CD4-positive, alpha-beta T cell treated with Interleukin-10 for 1 hour (primary cell): Measurements from ENCODE around the gene SUSD1.

Source experiments
- DNase-seq: peaks from one replicate; pipeline ENCODE4 v3.0.0-alpha.2; 2020

SUSD1 gene

DNA sequence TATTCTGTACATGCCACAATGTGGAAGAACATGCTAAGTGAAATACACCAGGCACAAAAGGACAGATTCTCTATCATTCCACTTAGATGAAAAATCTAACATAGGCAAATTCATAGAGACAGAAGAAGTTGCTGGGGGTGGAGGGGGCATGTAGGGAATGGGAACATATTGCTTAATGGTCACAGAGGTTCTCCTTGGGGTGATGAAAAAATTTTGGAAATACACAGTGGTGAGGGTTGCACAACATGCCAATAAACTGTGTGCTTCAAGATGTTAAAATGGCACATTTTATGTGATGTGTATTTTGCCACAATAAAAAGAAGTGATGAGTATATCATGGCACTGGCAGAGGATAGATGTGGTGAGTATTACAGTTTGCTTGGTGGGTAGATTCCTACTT, 111.9 kb downstream of the SUSD1 start:
- no peak for DNase-seq

DNA sequence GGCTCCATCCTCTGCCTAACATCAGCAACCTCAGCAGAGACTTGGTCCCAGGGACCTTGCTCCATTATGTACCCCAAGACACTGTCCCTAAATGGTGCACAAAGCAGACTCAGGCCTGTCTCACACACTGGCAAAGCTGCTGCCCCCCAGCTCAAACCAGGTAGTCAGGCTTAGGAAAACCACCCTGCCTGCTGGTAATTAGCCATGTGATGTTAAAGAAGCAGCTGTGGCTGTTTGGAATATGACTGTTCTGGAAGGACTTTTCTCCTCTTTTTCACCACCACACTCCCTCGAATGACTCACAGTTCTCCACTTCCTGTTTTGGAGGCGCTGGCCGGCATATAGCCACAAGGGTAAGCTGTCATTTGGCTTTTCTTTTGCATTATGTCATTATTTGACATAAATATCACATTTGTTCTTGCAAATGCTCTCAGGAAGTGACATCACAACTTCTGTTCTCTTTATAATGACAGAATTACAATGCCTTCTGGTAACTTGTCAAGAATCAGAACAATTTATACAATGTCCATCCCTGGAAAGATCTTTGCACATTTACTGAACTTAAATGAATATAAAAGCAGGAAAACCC, 113.9 kb downstream of the SUSD1 start:
- peak; percentile 48 for DNase-seq

DNA sequence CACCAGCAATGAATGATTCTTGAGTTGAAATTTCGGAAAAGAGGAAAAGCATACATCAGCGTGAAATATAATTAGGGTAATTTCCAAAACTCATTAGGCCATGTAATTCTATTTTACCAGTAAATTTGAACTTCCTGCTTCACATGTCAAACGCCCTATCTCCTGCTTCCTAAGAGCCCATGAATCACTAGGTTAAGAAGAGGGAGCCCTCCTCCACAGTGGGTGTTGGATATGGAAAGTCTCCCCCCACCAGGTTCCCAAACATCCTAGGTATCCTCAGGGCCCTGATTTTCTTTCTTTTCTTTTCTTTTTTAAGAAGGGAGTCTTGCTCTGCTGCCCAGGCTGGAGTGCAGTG, 115.2 kb downstream of the SUSD1 start:
- DNase-seq: no peak

DNA sequence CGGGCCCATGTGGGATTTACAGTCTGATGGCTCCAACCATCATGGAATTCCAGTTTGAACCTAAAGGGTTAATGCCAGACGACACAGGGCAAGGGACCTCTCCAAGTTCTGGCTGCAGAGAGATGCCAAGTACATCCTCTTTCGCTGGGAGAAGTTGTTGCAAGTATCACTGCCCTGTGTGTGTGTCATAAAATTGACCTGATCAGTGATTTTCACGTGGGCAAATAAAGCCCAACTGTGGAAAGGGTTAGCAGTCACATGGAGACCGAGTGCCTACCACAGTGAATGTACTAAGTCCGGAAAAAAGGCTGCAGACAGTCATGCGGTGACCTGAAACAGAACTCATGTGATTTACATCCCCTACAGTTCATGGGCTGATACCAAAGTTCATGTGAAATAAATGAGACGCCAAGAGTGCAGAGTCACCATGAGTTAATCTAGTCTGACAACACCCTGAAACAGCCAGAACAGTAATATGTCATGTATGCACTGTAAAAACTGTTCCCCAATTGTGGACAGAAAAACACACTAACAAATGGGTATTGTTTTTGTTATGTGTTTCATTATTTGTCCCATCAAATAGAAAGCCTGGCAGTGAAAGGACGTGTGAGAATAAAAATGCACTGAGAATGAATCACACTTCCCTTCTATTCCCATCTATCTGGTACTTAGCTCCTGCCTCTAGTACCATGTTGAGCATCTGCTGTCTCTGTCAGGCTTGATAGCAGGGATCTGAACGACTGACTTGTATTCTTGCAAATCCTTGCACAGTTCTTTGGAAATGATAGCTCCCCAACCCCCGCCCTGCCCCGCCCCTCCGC, 115.7 kb downstream of the SUSD1 start:
- DNase-seq: no peak

DNA sequence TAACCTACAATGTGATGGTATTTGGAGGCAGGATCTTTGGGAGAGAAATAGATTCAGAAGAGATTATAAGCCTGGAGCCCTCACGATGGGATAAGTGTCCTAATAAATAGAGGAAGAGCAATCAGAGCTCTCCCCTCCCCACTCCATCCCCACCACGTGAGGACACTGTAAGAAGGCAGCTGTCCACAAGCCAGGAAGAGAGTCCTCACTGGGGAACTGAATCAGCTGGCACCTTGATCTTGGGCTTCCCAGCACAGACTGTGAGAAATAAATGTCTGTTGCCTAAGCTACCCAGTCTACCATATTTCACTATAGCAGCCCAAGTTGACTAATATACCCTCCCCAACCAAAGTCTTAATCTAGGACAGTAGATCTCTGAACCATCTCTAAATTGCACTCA, 118.1 kb downstream of the SUSD1 start:
- no peak for DNase-seq

DNA sequence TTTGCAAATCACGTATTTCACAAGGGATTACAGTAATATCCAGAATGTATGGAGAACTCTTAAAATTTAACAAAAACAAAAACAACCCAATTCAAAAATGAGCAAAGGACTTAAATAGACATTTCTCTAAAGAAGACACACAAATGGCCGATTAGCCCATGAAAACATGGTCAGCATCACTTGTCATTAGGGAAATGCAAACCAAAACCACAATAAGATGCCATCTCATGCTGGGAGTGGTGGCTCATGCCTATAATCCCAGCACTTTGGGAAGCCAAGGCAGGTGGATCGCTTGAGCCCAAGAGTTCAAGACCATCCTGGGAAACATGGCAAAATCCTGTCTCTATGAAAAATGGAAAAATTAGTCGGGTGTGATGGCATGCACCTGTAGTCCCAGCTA, 120.2 kb downstream of the SUSD1 start:
- no peak for DNase-seq

DNA sequence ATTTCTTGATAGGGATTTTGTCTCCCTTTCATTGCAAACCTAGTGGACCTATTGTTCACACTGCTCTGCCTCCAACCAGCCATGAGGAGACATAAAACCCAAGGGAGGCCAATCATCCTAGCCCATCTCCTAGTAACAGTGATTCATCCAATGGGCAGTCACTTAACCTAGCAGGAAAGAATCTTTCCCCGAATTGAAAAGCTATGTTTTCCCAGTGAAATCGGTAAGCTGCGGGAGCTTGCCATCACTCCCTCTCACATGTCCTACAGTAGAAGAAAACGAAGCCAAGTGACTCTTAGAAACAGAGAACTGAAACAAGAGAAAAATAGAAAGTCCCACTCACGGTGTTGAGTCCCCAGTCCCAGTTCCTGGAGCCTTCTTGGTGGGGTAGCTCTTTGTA, 123.3 kb downstream of the SUSD1 start:
- DNase-seq: no peak

DNA sequence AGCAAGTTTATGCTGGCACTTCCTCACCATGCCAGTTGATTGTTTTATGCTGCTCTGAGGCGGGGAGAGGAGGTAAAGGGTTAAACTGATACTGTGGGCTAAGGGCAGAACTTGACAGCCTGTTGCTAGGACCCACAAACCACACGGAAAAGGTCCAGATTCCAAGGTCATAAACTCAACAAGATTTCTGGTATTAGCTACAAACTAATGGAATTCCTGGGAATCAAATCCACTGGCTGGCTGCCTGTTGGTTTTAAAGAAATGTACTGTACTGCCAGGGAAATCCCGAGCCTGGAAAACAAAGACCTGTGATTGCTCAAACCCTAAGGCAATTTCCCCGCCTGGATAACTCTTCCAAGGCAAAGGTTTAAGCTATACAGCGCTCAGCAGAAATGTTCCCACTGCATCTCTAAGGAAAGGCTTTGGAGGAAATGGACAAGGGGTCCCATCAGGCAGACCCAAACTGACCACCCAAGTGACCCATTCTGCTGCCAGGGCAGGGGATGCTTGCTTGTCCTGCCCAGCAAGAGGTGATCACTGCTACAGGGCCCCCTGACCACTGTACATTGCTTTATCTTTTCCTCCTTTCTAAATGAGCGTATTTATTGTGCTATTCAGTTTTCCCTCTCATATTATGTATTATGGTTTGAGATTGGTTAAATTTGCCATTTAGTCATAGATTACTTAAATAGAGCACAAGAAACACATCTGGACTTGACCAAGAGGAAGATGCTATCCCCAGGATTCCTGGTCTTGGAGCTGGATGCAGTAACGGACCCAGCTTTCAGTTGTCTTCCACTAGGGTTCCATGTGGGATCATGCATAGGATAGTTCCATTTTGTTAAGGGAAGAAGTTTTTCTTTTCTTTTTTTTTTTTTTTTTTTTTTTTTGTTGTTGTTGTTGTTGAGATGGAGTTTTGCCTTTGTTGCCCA, 124.3 kb downstream of the SUSD1 start:
- no peak for DNase-seq

DNA sequence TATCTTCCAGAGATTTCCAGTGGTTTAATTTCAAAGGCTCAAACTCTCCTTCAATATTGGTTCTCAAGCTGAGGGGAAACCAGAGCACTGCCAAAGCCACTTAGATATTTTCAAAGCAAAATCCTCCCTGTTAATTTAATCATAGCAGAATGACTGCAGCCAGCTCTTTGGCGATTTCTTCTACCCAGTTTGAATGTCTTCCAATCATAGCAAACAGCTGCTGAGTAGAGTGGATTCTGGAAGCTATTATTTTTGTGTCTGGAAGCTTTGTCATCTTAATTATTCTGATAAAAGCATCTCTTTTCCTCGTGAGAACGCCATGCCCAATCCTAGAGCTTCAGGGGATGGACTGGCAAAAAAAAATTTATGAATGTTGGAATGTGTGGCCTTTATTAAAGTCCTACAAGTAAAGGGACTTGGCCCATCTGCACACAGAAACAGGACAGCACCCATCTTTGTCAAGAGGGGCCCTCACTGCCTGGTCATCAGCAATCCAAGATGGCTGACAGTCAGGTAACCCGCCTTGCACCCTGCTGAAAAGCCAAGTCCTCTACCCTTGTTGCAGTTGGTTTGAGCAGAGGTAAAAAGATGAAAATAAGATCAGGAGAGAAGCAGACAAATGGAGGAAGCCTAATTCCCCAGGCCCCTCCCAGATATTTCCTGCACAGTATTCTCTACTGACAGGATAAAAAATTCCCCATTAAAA, 125.1 kb downstream of the SUSD1 start:
- no peak for DNase-seq

DNA sequence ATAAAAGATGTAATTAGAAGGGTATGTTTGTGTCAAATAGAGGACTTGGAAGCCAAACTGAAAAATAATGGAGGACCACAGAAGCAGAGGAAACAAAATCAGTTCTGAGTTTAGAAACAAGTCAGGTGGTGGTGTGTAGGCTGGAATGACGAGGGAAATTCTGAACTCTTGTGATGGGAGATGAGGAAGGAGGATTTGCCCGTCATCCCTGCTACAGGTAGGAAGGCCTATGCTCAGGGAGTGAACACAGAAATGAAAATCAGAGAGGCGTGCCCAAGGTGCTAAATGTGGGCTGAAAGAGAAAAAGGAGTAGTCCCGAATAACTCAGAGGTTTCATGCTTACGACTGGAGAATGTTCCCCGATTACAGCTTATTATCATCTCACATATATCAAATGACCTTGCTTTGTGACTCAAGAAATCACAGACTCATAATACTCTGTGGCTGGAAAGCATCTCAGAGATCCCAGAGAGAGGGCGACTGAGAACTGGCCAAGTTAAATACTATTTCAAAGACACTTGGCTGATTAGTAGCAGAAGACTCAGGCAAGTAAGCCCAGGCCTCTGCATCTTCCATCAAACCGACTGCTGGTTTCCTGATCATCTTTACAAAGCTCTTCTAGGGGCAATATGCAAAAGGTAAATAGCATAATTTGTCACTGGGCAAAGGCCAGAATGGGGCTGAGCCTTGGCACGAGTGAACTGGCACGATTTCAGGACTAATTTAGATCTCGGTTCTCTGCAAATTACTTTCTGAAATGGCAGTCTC, 126.0 kb downstream of the SUSD1 start:
- DNase-seq: no peak

DNA sequence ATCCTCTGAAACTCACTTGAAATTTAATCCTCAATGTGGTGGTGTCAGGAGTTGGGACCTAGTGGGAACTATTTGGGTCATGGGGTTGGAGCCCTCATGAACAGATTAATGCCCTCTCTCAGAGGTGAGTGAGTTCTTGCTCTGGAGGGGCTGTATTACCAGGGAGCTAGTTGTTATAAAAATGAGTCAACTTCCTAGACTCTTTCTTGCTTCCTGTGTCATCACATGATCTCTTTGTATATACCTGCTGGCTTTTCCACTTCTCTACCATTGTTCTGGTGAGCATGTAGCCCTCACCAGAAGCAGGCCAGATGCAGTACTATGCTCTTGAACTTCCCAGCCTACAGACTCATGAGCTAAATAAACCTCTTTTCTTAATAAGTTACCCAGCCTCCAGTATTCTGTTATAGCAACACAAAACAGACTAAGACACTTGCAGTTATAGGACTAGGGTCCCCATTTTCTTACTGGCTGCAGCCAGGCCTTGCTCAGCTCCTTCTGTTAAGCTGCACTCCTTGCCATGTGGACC, 127.5 kb downstream of the SUSD1 start:
- no peak for DNase-seq

DNA sequence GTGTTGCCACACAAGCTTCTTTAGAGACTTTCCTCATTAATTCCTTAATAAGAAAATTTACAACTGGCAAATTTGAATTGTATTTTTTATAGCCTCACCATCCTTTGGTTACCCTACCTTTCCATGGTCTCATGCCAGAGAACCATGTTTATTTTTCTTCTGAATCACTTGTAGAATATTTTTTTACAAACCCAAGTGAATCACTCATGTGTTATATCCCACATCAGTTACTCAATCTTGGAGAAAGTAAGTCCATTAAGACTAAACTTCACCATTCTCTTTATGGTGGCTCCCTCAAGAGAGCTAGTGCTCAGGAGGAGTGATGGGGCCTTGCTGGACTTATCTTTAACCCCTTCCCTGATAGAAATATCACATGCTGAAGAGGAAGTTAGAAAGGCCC, 128.9 kb downstream of the SUSD1 start:
- DNase-seq: no peak

DNA sequence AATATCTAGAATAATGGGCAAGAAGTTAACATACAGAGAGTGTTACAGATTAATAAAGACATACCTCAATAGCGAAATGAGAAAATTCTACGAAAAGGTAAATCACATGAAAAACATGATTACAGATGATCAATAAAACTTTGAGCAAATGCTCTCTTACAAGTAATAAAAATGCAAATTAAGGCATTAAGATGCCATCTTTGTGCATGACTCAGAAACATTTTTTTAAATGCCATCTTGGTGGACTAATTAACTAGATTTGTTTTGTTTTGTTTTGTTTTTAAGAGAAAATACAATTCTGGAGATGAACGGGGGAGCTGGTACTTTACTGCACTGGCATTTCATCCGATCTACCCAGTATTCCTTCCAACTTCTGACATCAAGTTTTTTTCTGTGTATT, 130.2 kb downstream of the SUSD1 start:
- DNase-seq: no peak

DNA sequence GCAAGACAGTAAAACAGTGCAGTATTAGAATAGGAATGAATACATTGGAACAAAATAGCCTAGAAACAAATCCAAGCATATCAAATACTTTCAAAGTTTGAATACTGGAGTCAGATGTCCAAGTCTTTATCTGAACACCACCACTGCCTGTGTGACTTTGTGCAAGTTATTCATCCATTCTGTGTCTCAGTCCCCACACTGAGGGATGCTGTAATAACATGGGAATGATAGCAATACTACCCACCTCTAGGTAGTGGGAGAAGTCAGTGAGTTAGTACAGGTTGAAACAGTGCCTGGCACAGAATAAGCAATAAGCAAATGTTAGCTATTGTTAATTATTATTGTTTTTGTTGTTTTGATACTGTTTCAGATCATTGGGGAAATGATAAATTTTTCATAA, 130.9 kb downstream of the SUSD1 start:
- no peak for DNase-seq

DNA sequence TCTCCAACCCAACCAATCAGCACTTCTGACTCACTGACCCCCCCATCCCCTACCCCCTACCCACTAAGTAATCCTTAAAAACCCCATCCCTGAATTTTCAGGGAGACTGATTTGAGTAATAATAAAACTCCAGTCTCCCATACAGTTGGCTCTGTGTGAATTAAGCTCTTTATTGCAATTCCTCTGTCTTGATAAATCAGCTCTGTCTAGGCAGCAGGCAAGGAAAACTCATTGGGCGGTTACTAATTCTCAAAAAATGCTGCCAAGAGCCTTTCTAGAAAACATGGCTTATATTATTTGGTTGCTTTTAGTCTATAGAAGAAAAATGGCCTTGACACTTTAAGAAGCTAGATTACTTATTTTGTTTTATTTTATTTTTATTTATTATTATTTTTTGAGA, 131.7 kb downstream of the SUSD1 start:
- no peak for DNase-seq

DNA sequence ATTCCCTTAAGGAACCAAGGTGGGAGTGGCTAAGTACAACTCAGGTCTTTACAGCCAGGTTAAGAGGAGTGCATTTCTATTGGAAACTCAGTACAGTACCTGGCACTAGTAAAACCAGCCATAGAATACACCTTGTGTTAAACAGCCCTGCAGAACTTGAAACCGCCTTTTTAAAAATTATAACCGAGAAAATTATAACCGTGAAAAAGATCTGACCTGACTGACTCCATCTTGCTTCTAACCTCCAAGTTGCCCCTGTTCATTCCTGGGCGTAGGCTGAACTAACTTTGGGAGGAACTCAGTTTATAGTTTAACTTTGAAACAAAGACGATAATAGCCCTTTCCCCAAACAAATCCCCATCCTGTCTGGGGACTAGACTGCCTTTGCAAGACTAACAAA, 132.3 kb downstream of the SUSD1 start:
- DNase-seq: no peak

DNA sequence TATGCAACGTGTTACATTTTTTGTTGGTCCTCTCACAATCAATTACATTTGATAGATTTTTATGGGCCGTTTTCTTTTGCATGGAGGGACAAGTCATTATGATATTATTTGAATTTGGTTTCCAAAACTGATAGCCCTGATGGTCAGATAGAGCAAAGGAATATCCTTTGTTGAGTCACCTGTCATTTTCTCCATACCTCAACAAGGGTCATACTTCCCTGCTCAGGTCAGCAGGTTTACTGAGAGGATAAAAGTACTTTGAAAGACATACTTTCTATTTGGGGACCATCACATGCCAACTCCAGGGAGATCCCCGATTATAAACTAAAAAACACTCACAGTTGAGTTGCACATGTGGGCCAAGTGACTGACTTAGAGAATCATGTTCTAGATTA, 132.9 kb downstream of the SUSD1 start:
- no peak for DNase-seq

DNA sequence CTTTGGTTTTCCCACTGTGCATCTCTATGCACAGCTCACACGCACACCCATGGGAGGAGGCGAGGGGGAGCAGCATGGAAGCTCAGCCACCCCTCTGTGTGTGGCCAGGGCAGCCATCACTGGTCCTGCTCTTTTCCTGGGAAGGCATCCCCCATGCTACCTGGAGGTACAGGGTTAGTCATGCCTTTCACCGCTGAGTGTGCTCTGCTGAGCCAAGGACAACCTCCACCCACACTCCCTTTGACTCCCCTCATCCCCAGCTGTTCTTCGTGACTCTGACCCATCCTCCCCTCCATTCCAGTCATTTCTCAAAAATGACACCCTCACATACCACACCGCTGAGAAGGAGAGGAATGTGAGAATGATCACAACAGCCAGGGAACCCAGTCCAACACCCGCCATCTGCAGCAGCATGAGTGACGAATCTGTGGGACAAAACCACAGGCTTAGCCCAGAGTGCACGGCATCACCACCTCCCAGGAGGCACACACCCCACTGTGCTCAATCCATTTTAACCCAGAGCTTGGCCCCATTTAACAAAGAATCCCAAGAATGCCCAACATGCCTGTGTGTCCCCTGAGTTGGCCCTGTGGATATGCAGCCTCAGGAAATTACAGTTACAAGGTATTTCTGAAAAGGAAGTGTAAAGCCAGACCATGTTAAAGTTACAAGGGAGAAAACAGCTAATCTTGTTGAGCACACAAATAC, 133.4 kb downstream of the SUSD1 start:
- DNase-seq: no peak

DNA sequence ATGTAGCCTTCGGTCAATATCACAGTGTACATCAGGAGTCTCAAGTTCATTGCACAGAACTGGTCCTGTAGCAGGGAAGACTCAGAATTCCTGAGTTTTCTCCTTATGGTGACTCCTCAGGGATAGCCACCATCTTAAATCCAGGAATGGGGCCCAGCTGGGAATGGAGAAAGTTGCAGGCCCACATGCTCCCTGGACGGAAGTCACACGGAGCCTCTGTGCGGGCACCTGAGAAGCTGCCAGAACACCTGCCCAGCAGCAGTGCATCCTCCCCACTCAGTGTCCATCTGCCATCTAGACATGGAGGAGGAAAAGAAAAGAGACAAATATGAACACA, 133.9 kb downstream of the SUSD1 start:
- DNase-seq: no peak

DNA sequence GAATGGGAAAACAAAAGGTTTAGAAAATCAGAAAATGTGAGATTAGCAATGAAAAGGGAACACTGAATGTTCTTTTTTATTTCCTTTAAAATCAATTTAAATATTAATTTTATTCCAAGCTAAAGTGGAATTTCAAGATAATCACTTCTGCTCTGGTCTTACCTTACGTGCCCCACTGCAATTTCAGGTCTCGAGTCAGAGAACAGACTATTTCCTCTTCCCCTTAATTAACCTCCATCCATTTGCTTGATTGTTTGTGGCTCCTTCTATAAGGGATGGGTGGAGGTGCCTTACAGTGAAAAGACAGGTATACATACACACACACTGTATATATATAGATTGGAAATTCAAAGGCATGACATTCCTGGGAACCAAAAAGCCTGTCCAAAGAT, 137.1 kb downstream of the SUSD1 start:
- no peak for DNase-seq

DNA sequence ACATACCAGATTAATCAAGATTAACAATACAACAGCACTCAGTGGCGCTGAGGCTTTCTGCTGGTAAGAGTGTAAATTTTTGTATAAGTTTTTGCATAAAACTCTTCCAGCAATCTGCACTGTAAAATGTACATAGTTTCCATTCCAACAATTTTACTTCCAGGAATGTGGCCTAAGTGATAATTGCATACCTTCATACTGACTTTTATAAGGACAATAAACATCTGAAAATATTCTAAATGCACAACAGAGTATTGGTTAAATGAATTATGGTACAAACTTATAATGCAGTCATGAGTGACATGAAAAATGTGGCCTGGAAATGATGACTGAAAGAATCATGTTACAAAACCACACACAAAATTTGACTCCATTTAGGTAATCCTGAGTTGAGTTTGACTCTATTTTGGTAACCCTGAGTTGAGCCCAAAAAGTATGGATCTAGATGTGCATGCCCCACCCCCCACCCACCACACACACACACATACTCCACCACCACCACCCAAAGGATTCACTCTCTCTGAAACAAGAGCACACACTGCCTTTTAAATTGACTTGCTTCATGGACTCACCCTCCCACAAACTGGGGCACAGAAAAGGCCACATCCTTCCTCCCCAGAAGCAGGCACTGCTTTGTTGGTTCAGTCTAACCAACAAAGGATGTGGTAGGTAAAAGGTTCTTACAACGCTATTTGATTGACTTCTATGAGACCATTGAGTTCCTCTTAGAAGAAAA, 137.6 kb downstream of the SUSD1 start:
- DNase-seq: peak; percentile 77
